Skeletal muscle satellite cell (primary cell): ENCODE results near the gene SESN1.

ENCODE experiments used
- H3K27me3 ChIP-seq: 2 replicates; pipeline ENCODE4 v1.7.0; 2013; ENCODE audit warnings: low read length; ENCODE audit not compliant: control insufficient read depth, insufficient read depth
- H3K36me3 ChIP-seq: 2 replicates; pipeline ENCODE4 v1.7.0; 2013; ENCODE audit warnings: mild to moderate bottlenecking, control low read depth, low read length; ENCODE audit not compliant: insufficient read depth
- H3K4me1 ChIP-seq: 2 replicates; pipeline ENCODE4 v1.7.0; 2013; ENCODE audit warnings: low read length; ENCODE audit not compliant: control insufficient read depth, insufficient read depth
- H3K4me2 ChIP-seq: 2 replicates; pipeline ENCODE4 v1.7.0; 2013; ENCODE audit warnings: mild to moderate bottlenecking, low read length
- H3K4me3 ChIP-seq: 2 replicates; pipeline ENCODE4 v1.7.0; 2013; ENCODE audit warnings: low read length
- H3K9ac ChIP-seq: 2 replicates; pipeline ENCODE4 v1.7.0; 2013; ENCODE audit warnings: mild to moderate bottlenecking, low read depth, low read length, moderate library complexity
- H3K9me3 ChIP-seq: replicated peaks from 2 replicates; pipeline ENCODE4 v1.7.0; 2013; ENCODE audit warnings: mild to moderate bottlenecking, control low read depth, low read length

The SESN1 gene

GRCh38 chr6:108952776-108953486, 141.7 kb downstream of the SESN1 start:
- H3K9ac ChIP-seq: peak overlapping the region; percentile 14
- no peaks in the 10 kb centered on the region for H3K36me3 ChIP-seq
- H3K4me1 ChIP-seq: peaks cover 38% of the 10 kb centered on the region
- peak overlapping the region; percentile 61 for H3K4me2 ChIP-seq
- no peaks in the 10 kb centered on the region for H3K27me3 ChIP-seq
- no peaks in the 10 kb centered on the region for H3K9me3 ChIP-seq
- no peak overlapping the region for H3K4me3 ChIP-seq

GRCh38 chr6:108951351-108951953, 143.2 kb downstream of the SESN1 start:
- H3K4me3 ChIP-seq: no peak overlapping the region
- H3K4me1 ChIP-seq: peaks cover 53% of the 10 kb centered on the region
- H3K4me2 ChIP-seq: no peak overlapping the region
- no peaks in the 10 kb centered on the region for H3K27me3 ChIP-seq
- H3K36me3 ChIP-seq: no peaks in the 10 kb centered on the region
- no peaks in the 10 kb centered on the region for H3K9me3 ChIP-seq
- H3K9ac ChIP-seq: no peak overlapping the region

- Histone ChIP-seq H3K36me3 (no peaks in the 10 kb centered on the region), H3K9ac (peak overlapping the region; percentile 57), H3K4me1 (peaks cover 72% of the 10 kb centered on the region), H3K27me3 (no peaks in the 10 kb centered on the region), H3K4me2 (peak overlapping the region; percentile 64), H3K9me3 (no peaks in the 10 kb centered on the region), H3K4me3 (no peak overlapping the region)
Measured at GRCh38 chr6:108948181-108948661, 146.4 kb downstream of the SESN1 start.

GRCh38 chr6:108947114-108947854, 147.4 kb downstream of the SESN1 start:
- no peaks in the 10 kb centered on the region for H3K27me3 ChIP-seq
- peaks cover 63% of the 10 kb centered on the region for H3K4me1 ChIP-seq
- no peaks in the 10 kb centered on the region for H3K9me3 ChIP-seq
- peak overlapping the region; percentile 78 for H3K9ac ChIP-seq
- H3K4me2 ChIP-seq: peak overlapping the region; percentile 69
- no peaks in the 10 kb centered on the region for H3K36me3 ChIP-seq
- peak overlapping the region; percentile 21 for H3K4me3 ChIP-seq

GRCh38 chr6:108946695-108947094, 148.0 kb downstream of the SESN1 start:
- peak overlapping the region; percentile 69 for H3K4me2 ChIP-seq
- H3K4me1 ChIP-seq: peaks cover 62% of the 10 kb centered on the region
- no peaks in the 10 kb centered on the region for H3K27me3 ChIP-seq
- H3K9me3 ChIP-seq: no peaks in the 10 kb centered on the region
- no peaks in the 10 kb centered on the region for H3K36me3 ChIP-seq
- peak overlapping the region; percentile 21 for H3K4me3 ChIP-seq
- H3K9ac ChIP-seq: peak overlapping the region; percentile 78

GRCh38 chr6:108945681-108946159, 148.9 kb downstream of the SESN1 start:
- Histone ChIP-seq H3K9me3 (no peaks in the 10 kb centered on the region), H3K4me2 (peak overlapping the region; percentile 69), H3K9ac (peak overlapping the region; percentile 78), H3K27me3 (no peaks in the 10 kb centered on the region), H3K4me3 (peak overlapping the region; percentile 17), H3K4me1 (peaks cover 54% of the 10 kb centered on the region), H3K36me3 (no peaks in the 10 kb centered on the region)

GRCh38 chr6:108944707-108945680, 149.7 kb downstream of the SESN1 start:
- H3K9me3 ChIP-seq: no peaks in the 10 kb centered on the region

GRCh38 chr6:108944071-108944470, 150.6 kb downstream of the SESN1 start:
- peaks cover 53% of the 10 kb centered on the region for H3K4me1 ChIP-seq
- H3K4me2 ChIP-seq: peak overlapping the region; percentile 69
- peak overlapping the region; percentile 78 for H3K9ac ChIP-seq
- no peaks in the 10 kb centered on the region for H3K9me3 ChIP-seq
- H3K4me3 ChIP-seq: no peak overlapping the region
- H3K27me3 ChIP-seq: no peaks in the 10 kb centered on the region
- no peaks in the 10 kb centered on the region for H3K36me3 ChIP-seq

More at GRCh38 chr6:108944707-108945680, 149.7 kb downstream of the SESN1 start:
- no peaks in the 10 kb centered on the region for H3K36me3 ChIP-seq
- H3K27me3 ChIP-seq: no peaks in the 10 kb centered on the region
- H3K9ac ChIP-seq: peak overlapping the region; percentile 78
- H3K4me1 ChIP-seq: peaks cover 54% of the 10 kb centered on the region
- H3K4me2 ChIP-seq: peak overlapping the region; percentile 69
- H3K4me3 ChIP-seq: peak overlapping the region; percentile 41

GRCh38 chr6:108942556-108943492, 151.8 kb downstream of the SESN1 start:
- H3K27me3 ChIP-seq: no peaks in the 10 kb centered on the region
- H3K9me3 ChIP-seq: no peaks in the 10 kb centered on the region
- H3K36me3 ChIP-seq: no peaks in the 10 kb centered on the region
- no peak overlapping the region for H3K4me2 ChIP-seq
- H3K4me1 ChIP-seq: peaks cover 41% of the 10 kb centered on the region
- no peak overlapping the region for H3K4me3 ChIP-seq
- H3K9ac ChIP-seq: no peak overlapping the region

- Histone ChIP-seq H3K4me3 (no peak overlapping the region), H3K36me3 (no peaks in the 10 kb centered on the region), H3K9me3 (no peaks in the 10 kb centered on the region)
Measured at GRCh38 chr6:108941859-108942258, 152.8 kb downstream of the SESN1 start.

More at GRCh38 chr6:108941859-108942258, 152.8 kb downstream of the SESN1 start:
- H3K4me1 ChIP-seq: peaks cover 31% of the 10 kb centered on the region
- H3K4me2 ChIP-seq: no peak overlapping the region
- H3K9ac ChIP-seq: no peak overlapping the region
- H3K27me3 ChIP-seq: no peaks in the 10 kb centered on the region
